ENCODE results near the gene ACIN1.

The ACIN1 gene

GRCh38 chr14:23104070-23104590, 9.2 kb upstream of the ACIN1 start:
- H3K36me3 ChIP-seq (ENCODE audit: control insufficient read depth in 2 of 2, insufficient read depth in 2 of 2, low read length in 2 of 2) = peaks cover 0 to 1% of the 10 kb centered on the region in 2 donors
- no peaks in the 10 kb centered on the region for H3K9me3 ChIP-seq (ENCODE audit: control insufficient read depth in 2 of 2, low read length in 2 of 2)
- no peaks in the 10 kb centered on the region for H3K27me3 ChIP-seq (ENCODE audit: control insufficient read depth in 1 of 2, insufficient read depth in 2 of 2, low read length in 2 of 2)
- peak overlapping the region in 1 of 2 donors; percentile 44 for H3K4me3 ChIP-seq (ENCODE audit: low read length in 2 of 2)
- H3K27ac ChIP-seq (ENCODE audit: low read length) = no peak overlapping the region
- H3K4me1 ChIP-seq (ENCODE audit: control insufficient read depth, insufficient read depth, low read length) = peaks cover 12% of the 10 kb centered on the region
- peak overlapping the region in 1 of 2 donors; percentile 23 for H3K9ac ChIP-seq (ENCODE audit: low read length in 2 of 2)

DNA sequence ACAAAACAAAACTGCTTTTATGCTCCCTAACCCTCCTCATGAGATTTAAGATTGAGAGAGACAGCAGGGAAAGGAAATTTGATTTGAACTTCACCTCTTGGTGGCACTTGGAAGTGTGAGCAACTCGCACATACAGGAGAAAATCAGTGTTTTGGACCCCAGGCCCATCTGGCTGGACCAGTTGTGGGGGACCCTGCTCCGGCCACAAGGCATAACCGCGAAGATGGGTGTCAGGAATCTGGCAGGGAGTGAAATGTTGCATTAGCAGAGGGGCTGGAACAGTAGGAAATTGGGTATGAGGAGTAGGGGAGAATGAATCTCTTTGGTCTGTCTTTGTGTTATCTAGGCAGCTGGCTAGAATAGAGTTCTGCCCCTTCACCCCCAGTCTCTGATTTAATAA, 8.6 kb upstream of the ACIN1 start:
- peaks cover 12% of the 10 kb centered on the region for H3K4me1 ChIP-seq (ENCODE audit: control insufficient read depth, insufficient read depth, low read length)
- H3K36me3 ChIP-seq (ENCODE audit: control insufficient read depth in 2 of 2, insufficient read depth in 2 of 2, low read length in 2 of 2) = peaks cover 4 to 5% of the 10 kb centered on the region in 2 donors
- H3K27ac ChIP-seq (ENCODE audit: low read length) = no peak overlapping the region
- H3K4me3 ChIP-seq (ENCODE audit: low read length in 2 of 2) = no peak overlapping the region
- H3K9me3 ChIP-seq (ENCODE audit: control insufficient read depth in 2 of 2, low read length in 2 of 2) = no peaks in the 10 kb centered on the region
- H3K9ac ChIP-seq (ENCODE audit: low read length in 2 of 2) = no peak overlapping the region
- no peaks in the 10 kb centered on the region for H3K27me3 ChIP-seq (ENCODE audit: control insufficient read depth in 1 of 2, insufficient read depth in 2 of 2, low read length in 2 of 2)

DNA sequence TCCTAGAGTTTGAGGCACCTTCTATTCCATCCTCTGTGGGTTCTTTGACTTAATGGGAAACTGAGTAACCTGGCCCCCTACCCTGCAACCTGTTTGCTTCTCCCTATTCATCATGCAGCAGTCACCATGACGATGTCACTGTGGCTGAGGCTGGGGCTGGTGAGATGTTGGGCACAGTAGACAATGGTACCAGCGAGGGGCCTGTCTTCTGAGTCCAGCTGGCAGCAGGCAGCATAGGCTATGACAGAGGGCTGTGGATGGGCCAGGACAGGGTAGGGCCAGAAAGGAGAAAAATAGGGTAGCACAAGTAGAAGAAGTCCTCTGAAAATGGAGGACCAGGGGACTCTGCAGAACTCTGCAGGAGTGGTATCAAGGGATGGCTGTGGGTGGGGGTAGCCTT, 7.9 kb upstream of the ACIN1 start:
- Histone ChIP-seq H3K4me1 (ENCODE audit: control insufficient read depth, insufficient read depth, low read length) (peaks cover 12% of the 10 kb centered on the region), H3K9me3 (ENCODE audit: control insufficient read depth in 2 of 2, low read length in 2 of 2) (no peaks in the 10 kb centered on the region), H3K27ac (ENCODE audit: low read length) (no peak overlapping the region), H3K36me3 (ENCODE audit: control insufficient read depth in 2 of 2, insufficient read depth in 2 of 2, low read length in 2 of 2) (peaks cover 12% of the 10 kb centered on the region in 2 donors), H3K27me3 (ENCODE audit: control insufficient read depth in 1 of 2, insufficient read depth in 2 of 2, low read length in 2 of 2) (no peaks in the 10 kb centered on the region), H3K4me3 (ENCODE audit: low read length in 2 of 2) (no peak overlapping the region), H3K9ac (ENCODE audit: low read length in 2 of 2) (no peak overlapping the region)

DNA sequence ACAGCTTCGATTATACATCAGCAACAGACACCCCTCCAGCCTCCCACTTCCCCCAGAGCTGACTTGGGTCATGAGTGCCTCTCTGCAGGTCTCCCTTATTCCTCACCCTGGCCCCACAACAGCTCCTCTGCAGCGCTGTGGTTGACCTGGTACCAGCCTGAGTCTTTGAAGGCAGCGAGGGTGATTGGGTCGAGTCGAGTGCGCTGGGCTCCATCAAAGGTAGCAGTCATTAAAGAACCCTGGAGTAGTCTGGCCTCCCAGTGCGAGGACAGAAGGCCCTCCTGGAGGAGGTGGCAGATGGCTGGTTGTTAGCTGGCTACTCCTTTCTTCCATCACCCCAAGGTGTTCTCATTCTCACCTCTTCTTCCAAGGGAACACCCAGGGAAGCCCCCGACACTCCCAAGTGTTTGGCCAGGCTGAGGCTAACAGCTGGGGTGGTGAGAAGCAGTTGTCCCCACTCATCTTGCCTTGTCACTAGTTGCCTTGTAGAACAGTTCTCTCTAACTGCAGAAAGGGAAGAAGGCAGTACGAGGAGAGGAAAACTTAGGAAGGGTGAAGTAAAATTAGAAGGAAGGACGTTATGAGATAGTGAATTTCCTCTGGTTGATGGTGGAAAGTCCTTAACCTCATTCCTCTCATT, 7.2 kb upstream of the ACIN1 start:
- peaks cover 12% of the 10 kb centered on the region for H3K4me1 ChIP-seq (ENCODE audit: control insufficient read depth, insufficient read depth, low read length)
- no peak overlapping the region for H3K4me3 ChIP-seq (ENCODE audit: low read length in 2 of 2)
- no peak overlapping the region for H3K27ac ChIP-seq (ENCODE audit: low read length)
- no peaks in the 10 kb centered on the region for H3K27me3 ChIP-seq (ENCODE audit: control insufficient read depth in 1 of 2, insufficient read depth in 2 of 2, low read length in 2 of 2)
- H3K9ac ChIP-seq (ENCODE audit: low read length in 2 of 2) = no peak overlapping the region
- peaks cover 14 to 15% of the 10 kb centered on the region in 2 donors for H3K36me3 ChIP-seq (ENCODE audit: control insufficient read depth in 2 of 2, insufficient read depth in 2 of 2, low read length in 2 of 2)
- H3K9me3 ChIP-seq (ENCODE audit: control insufficient read depth in 2 of 2, low read length in 2 of 2) = no peaks in the 10 kb centered on the region

DNA sequence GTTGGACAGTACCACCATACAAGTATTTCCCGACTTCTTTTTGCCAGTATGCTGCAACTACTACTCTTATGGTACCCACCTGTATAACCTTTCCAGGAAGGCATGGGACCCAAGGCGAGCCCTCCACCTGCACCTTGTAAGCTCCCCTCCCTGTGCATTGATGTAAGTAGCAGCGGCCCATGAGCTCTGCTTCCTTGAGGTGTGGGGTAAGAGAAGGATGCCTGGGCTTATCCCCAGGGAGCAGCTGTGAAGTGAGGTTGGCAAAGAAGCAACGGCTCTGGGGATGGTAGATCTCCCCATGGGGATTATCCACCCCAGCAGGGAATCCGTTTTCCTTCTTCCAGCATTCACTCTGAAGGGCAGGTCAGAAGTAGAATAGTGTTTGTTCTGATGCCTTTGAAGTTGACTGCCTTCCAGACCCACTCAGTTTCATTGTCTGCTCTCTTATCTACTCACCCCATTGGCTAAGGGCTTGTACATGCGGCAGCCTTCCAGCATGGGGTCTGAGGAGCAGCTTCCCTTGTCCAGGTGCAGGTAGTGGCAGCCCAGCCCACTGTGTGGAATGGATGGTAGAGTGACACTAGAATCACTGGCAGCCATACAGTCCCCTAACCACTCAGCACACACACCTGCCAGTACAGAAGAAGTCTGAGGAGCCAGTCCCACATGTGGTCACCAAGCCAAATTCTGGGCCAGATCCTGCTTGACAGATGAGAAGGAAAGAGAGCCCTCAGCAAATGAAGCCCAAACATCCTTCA, 6.5 kb upstream of the ACIN1 start:
- Histone ChIP-seq H3K9me3 (ENCODE audit: control insufficient read depth in 2 of 2, low read length in 2 of 2) (no peaks in the 10 kb centered on the region), H3K27me3 (ENCODE audit: control insufficient read depth in 1 of 2, insufficient read depth in 2 of 2, low read length in 2 of 2) (no peaks in the 10 kb centered on the region), H3K4me1 (ENCODE audit: control insufficient read depth, insufficient read depth, low read length) (peaks cover 19% of the 10 kb centered on the region), H3K36me3 (ENCODE audit: control insufficient read depth in 2 of 2, insufficient read depth in 2 of 2, low read length in 2 of 2) (peaks cover 14 to 15% of the 10 kb centered on the region in 2 donors), H3K27ac (ENCODE audit: low read length) (no peak overlapping the region), H3K9ac (ENCODE audit: low read length in 2 of 2) (no peak overlapping the region), H3K4me3 (ENCODE audit: low read length in 2 of 2) (no peak overlapping the region)

DNA sequence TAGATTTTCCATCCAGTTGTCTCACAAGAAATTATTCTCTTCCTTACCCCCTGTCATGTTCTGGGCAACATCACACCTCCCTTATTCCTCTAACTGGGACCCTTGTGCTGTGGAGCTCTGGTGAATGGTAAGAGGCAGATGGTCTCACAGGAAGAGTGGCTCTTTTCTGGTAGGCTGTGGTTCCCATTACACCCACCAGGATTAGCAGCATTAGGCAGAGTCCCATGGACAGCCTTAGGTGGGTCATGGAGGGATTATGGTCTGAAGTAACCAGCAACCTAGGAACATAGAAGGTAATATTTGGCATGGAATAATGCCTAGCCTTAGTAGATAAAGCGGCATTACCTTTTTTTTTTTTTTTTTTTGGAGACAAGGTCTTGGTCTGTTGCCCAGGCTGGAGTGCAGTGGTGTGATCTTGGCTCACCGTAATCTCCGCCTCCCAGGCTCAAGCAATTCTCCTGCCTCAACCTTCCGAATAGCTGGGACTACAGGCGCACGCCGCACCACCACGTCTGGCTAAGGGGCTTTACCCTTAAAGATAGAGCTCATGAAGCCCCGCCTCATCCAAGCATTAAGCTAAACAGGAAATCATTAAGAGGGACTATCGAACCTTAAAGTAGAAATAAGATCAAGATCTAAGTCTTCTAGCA, 4.4 kb upstream of the ACIN1 start:
- Histone ChIP-seq H3K4me3 (ENCODE audit: low read length in 2 of 2) (no peak overlapping the region), H3K4me1 (ENCODE audit: control insufficient read depth, insufficient read depth, low read length) (peaks cover 9% of the 10 kb centered on the region), H3K36me3 (ENCODE audit: control insufficient read depth in 2 of 2, insufficient read depth in 2 of 2, low read length in 2 of 2) (peaks cover 14 to 15% of the 10 kb centered on the region in 2 donors), H3K9ac (ENCODE audit: low read length in 2 of 2) (no peak overlapping the region), H3K9me3 (ENCODE audit: control insufficient read depth in 2 of 2, low read length in 2 of 2) (no peaks in the 10 kb centered on the region), H3K27ac (ENCODE audit: low read length) (no peak overlapping the region), H3K27me3 (ENCODE audit: control insufficient read depth in 1 of 2, insufficient read depth in 2 of 2, low read length in 2 of 2) (no peaks in the 10 kb centered on the region)

DNA sequence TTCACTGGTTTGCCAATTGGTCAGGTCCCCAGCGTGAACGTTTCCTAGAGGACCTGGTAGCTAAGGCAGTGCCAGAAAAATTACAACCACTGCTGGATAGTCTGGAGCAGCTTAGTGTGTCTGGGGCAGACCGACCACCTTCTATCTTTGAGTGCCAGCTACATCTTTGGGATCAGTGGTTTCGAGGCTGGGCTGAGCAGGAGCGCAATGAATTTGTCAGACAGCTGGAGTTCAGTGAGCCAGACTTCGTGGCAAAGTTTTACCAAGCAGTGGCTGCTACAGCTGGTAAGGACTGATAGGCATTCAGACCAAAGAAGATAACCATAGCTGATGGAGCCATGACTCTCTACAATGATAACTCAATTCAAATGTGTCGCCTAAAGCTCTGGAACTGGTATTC, 2.9 kb upstream of the ACIN1 start:
- H3K4me3 ChIP-seq (ENCODE audit: low read length in 2 of 2) = no peak overlapping the region
- peaks cover 14 to 15% of the 10 kb centered on the region in 2 donors for H3K36me3 ChIP-seq (ENCODE audit: control insufficient read depth in 2 of 2, insufficient read depth in 2 of 2, low read length in 2 of 2)
- peaks cover 18% of the 10 kb centered on the region for H3K4me1 ChIP-seq (ENCODE audit: control insufficient read depth, insufficient read depth, low read length)
- H3K9me3 ChIP-seq (ENCODE audit: control insufficient read depth in 2 of 2, low read length in 2 of 2) = no peaks in the 10 kb centered on the region
- H3K9ac ChIP-seq (ENCODE audit: low read length in 2 of 2) = no peak overlapping the region
- no peaks in the 10 kb centered on the region for H3K27me3 ChIP-seq (ENCODE audit: control insufficient read depth in 1 of 2, insufficient read depth in 2 of 2, low read length in 2 of 2)
- no peak overlapping the region for H3K27ac ChIP-seq (ENCODE audit: low read length)

DNA sequence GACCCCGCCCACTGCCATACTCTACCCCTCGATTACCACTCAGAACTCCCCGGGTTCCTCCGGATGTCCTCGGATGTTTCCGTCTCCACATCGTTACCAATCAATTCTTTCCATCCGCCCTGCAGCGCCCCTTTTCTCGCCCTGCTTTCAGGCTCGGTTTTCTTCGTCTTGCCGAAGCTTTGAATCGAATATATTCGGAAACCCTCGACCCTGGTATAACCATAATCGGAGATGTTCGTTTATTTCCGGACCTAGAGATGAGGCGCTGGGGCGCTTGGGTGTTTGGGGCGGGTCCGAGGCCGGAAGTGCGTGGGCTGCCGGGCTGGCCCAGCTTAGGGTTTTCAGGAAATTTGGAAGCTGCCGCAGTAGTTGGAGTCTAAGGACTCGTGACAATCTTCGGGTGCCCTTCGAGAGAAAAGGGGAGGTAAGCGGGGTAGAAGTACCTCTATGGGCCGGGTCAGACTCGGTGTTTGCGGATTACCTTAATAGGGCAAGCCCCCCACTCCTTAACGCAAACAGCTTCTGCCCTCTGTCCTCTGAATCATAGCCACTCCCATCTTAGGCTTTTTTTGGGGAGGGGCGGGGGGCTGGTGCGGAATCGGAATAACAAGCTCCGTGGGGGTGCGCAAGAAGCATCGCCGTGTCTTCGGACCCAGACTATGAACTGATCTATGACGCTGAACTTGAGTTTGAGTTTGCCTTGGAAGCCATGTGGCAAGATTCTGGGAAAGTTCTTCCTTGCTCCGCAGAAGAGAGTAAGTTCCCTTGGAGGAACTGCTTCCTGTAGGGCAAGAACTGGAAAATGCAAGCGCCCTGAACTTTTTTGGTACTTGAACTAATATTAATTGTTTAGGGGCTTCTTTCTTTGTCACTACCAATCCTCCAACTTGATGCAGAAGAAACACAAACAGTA, 516 bp upstream of the ACIN1 start, which contains the start of gene C14orf119:
Gene C14orf119, plus strand, starts transcription at position 310 of the 913 bp plus-strand sequence. CDS start 2,154 bp downstream, outside the sequence.
- H3K9ac ChIP-seq (ENCODE audit: low read length in 2 of 2) = peak within 1 kb of the TSS; percentile 99 to 100
- H3K36me3 ChIP-seq (ENCODE audit: control insufficient read depth in 2 of 2, insufficient read depth in 2 of 2, low read length in 2 of 2) = peaks cover 19% of the 10 kb centered on the region in 2 donors
- peaks cover 18% of the 10 kb centered on the region for H3K4me1 ChIP-seq (ENCODE audit: control insufficient read depth, insufficient read depth, low read length)
- peak within 1 kb of the TSS; percentile 99 for H3K27ac ChIP-seq (ENCODE audit: low read length)
- H3K4me3 ChIP-seq (ENCODE audit: low read length in 2 of 2) = peak within 1 kb of the TSS; percentile 97 to 99
- H3K9me3 ChIP-seq (ENCODE audit: control insufficient read depth in 2 of 2, low read length in 2 of 2) = no peaks in the 10 kb centered on the region
- H3K27me3 ChIP-seq (ENCODE audit: control insufficient read depth in 1 of 2, insufficient read depth in 2 of 2, low read length in 2 of 2) = no peaks in the 10 kb centered on the region

- Histone ChIP-seq H3K4me1 (ENCODE audit: control insufficient read depth, insufficient read depth, low read length) (peaks cover 18% of the 10 kb centered on the region), H3K9ac (ENCODE audit: low read length in 2 of 2) (peak overlapping the region; percentile 93 to 99), H3K27ac (ENCODE audit: low read length) (peak overlapping the region; percentile 96), H3K4me3 (ENCODE audit: low read length in 2 of 2) (peak overlapping the region; percentile 85 to 99), H3K36me3 (ENCODE audit: control insufficient read depth in 2 of 2, insufficient read depth in 2 of 2, low read length in 2 of 2) (peaks cover 30 to 32% of the 10 kb centered on the region in 2 donors), H3K9me3 (ENCODE audit: control insufficient read depth in 2 of 2, low read length in 2 of 2) (no peaks in the 10 kb centered on the region), H3K27me3 (ENCODE audit: control insufficient read depth in 1 of 2, insufficient read depth in 2 of 2, low read length in 2 of 2) (no peaks in the 10 kb centered on the region)
Measured at GRCh38 chr14:23093991-23094665, 808 bp downstream of the ACIN1 start.

Data from stomach smooth muscle (tissue), 2 donors.